Keratinocyte (primary cell): ENCODE results near the gene TXNDC2. TPM values are rescaled to one million over a fixed set of nuclear protein-coding genes. Genes with fewer than 3 reads are reported as not detected.

Source experiments
- DNase-seq: peaks from one replicate; pipeline ENCODE4 v3.0.0-alpha.2; 2011; ENCODE audit warnings: low read depth, missing footprints, low spot score
- FAIRE-seq: peaks from 2 replicates; lab custom pipeline; 2011; peaks lifted over from hg19 to GRCh38; lab: Jason Lieb, UNC
- H2AFZ ChIP-seq: 2 replicates; pipeline ENCODE4 v1.6.0; 2012; ENCODE audit warnings: low read length, control low read depth, inconsistent platforms; ENCODE audit not compliant: control insufficient read depth
- H3K27ac ChIP-seq: 2 replicates; pipeline ENCODE4 v1.5.1; 2011; ENCODE audit warnings: low read length; ENCODE audit not compliant: control insufficient read depth, insufficient read depth
- H3K27me3 ChIP-seq: 3 replicates; pipeline ENCODE4 v1.6.0; 2011; ENCODE audit warnings: low read length; ENCODE audit not compliant: control insufficient read depth, insufficient read depth; ENCODE audit errors: extremely low read depth
- H3K36me3 ChIP-seq, 2 experiments: 2 replicates in 1 of 2; 3 replicates in 1 of 2; pipeline ENCODE4 v1.5.1; 2011; ENCODE audit warnings: low read length in 2 of 2, mild to moderate bottlenecking in 1 of 2; ENCODE audit not compliant: control insufficient read depth in 2 of 2, insufficient read depth in 2 of 2; ENCODE audit errors: extremely low read depth in 1 of 2
- H3K4me1 ChIP-seq: 3 replicates; pipeline ENCODE4 v1.5.1; 2011; ENCODE audit warnings: low read length; ENCODE audit not compliant: control insufficient read depth, insufficient read depth; ENCODE audit errors: extremely low read depth
- H3K4me2 ChIP-seq: 3 replicates; pipeline ENCODE4 v1.6.0; 2011; ENCODE audit warnings: low read depth, low read length; ENCODE audit not compliant: control insufficient read depth, insufficient read depth; ENCODE audit errors: extremely low read depth
- H3K4me3 ChIP-seq, 3 experiments: fragments of 200-600 bp in 1 of 3; sonication (generic) in 1 of 3; 2 replicates in 2 of 3; 3 replicates in 1 of 3; pipeline ENCODE4 v1.5.1; 2011 to 2016; ENCODE audit warnings: low read length in 3 of 3, mild to moderate bottlenecking in 3 of 3, control low read depth in 2 of 3, inconsistent platforms in 1 of 3, low read depth in 1 of 3, mixed read lengths in 1 of 3, mixed run types in 1 of 3, moderate library complexity in 1 of 3; ENCODE audit not compliant: control insufficient read depth in 2 of 3, insufficient read depth in 2 of 3; ENCODE audit errors: extremely low read depth in 1 of 3
- H3K79me2 ChIP-seq: 2 replicates; pipeline ENCODE4 v1.6.0; 2012; ENCODE audit warnings: low read length; ENCODE audit not compliant: control insufficient read depth, insufficient read depth
- H3K9ac ChIP-seq: 3 replicates; pipeline ENCODE4 v1.6.0; 2011; ENCODE audit warnings: low read length; ENCODE audit not compliant: control insufficient read depth, insufficient read depth; ENCODE audit errors: extremely low read depth
- H3K9me1 ChIP-seq: 3 replicates; pipeline ENCODE4 v1.6.0; 2011; ENCODE audit warnings: low read length; ENCODE audit not compliant: control insufficient read depth, insufficient read depth; ENCODE audit errors: extremely low read depth
- H3K9me3 ChIP-seq: 2 replicates; pipeline ENCODE4 v1.5.1; 2012; ENCODE audit warnings: low read depth, low read length; ENCODE audit not compliant: control insufficient read depth
- H4K20me1 ChIP-seq: 3 replicates; pipeline ENCODE4 v1.6.0; 2011; ENCODE audit warnings: low read length; ENCODE audit not compliant: control insufficient read depth, insufficient read depth; ENCODE audit errors: extremely low read depth
- EZH2 ChIP-seq: IDR thresholded peaks from one replicate; pipeline ENCODE4 v1.6.1; 2012; ENCODE audit warnings: inconsistent platforms, mild to moderate bottlenecking, low read length, moderate library complexity
- dilution Hi-C: fragments of 300-500 bp; cut with MboI; formaldehyde crosslinking; loops from one replicate; pipeline ENCODE4 v1.7.0; 2020; ENCODE audit warnings: low sequenced_read_pairs; ENCODE audit not compliant: extremely low pct_ligation_motif_present
- polyA plus RNA-seq, 5 experiments: library from polyadenylated mRNA; depleted of rRNA in 3 of 5; stranded (reverse) in 3 of 5; stranded (forward) in 1 of 5; unstranded in 1 of 5; fragments of >200 nt; gene quantifications; 1 replicate in 1 of 5; 2 replicates in 3 of 5; 3 replicates in 1 of 5; pipeline versions ENCODE4 v1.2.1 to v1.2.3, GENCODE V29; 2011 to 2012; ENCODE audit warnings: missing spikeins in 2 of 5, low read depth in 1 of 5, low replicate concordance in 1 of 5
- TF ChIP-seq, protein P1 (sequence below), 3 experiments: IDR thresholded peaks in 1 of 3; conservative IDR thresholded peaks in 1 of 3; optimal IDR thresholded peaks in 1 of 3; 2 replicates in 2 of 3; 3 replicates in 1 of 3; pipeline versions ENCODE3 to v1.5.1; 2011; ENCODE audit warnings: low read length in 3 of 3, mild to moderate bottlenecking in 3 of 3, moderate library complexity in 2 of 3, control low read depth in 1 of 3, inconsistent platforms in 1 of 3; ENCODE audit not compliant: insufficient read depth in 2 of 3; ENCODE audit errors: extremely low read depth in 1 of 3

Gene TXNDC2
- polyA plus RNA-seq, 1 donor (not counting 4 experiments of a cell fraction or from before 2014, with no cell fraction given): not detected

DNA sequence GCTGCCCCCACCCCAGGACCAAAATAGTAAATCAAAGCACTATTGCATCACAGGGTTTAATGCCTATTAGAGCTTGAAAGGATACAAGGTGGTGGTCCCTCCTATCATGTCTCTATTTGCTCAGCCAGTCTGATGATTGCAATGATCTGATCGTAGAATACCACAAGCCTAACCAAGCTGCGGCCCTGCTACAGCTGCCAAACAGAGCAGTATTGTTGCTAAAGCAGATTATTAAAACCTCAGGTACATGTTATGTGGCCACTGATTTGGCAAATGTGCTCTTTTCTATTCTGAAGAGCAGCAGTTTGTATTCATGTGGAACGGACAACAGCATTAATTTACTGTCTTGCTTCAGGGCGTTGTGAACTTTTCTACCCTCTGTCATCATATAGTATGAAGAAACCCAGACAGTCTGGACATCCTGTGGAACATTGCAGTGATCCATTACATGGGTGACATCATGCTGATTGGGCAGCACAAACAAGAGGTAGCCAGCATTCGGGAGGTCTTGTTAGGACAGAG, 19.7 kb downstream of the TXNDC2 start:
- Histone ChIP-seq H3K9me1 (no peaks in the 10 kb centered on the region), H3K4me2 (no peak overlapping the region), H3K27me3 (no peaks in the 10 kb centered on the region), H3K9ac (no peak overlapping the region), H3K9me3 (no peaks in the 10 kb centered on the region), H3K4me1 (no peaks in the 10 kb centered on the region), H3K4me3 (no peak overlapping the region), H3K27ac (no peak overlapping the region), H3K36me3 (no peaks in the 10 kb centered on the region), H2AFZ (no peak overlapping the region), H3K79me2 (no peaks in the 10 kb centered on the region), H4K20me1 (no peaks in the 10 kb centered on the region)
- FAIRE-seq (peak; percentile 26), DNase-seq (no peak)
- dilution Hi-C loops: no loop called here
- no peak for TF ChIP-seq EZH2
- TF ChIP-seq, protein P1, sequence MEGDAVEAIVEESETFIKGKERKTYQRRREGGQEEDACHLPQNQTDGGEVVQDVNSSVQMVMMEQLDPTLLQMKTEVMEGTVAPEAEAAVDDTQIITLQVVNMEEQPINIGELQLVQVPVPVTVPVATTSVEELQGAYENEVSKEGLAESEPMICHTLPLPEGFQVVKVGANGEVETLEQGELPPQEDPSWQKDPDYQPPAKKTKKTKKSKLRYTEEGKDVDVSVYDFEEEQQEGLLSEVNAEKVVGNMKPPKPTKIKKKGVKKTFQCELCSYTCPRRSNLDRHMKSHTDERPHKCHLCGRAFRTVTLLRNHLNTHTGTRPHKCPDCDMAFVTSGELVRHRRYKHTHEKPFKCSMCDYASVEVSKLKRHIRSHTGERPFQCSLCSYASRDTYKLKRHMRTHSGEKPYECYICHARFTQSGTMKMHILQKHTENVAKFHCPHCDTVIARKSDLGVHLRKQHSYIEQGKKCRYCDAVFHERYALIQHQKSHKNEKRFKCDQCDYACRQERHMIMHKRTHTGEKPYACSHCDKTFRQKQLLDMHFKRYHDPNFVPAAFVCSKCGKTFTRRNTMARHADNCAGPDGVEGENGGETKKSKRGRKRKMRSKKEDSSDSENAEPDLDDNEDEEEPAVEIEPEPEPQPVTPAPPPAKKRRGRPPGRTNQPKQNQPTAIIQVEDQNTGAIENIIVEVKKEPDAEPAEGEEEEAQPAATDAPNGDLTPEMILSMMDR (optimal IDR thresholded peaks at IDR 0.05 in 1 of 3, IDR thresholded peaks at IDR 0.05 in 1 of 3, conservative IDR thresholded peaks at IDR 0.05 in 1 of 3; ENCODE audit: extremely low read depth in 1 of 3, insufficient read depth in 2 of 3, low read length in 3 of 3): no peak

DNA sequence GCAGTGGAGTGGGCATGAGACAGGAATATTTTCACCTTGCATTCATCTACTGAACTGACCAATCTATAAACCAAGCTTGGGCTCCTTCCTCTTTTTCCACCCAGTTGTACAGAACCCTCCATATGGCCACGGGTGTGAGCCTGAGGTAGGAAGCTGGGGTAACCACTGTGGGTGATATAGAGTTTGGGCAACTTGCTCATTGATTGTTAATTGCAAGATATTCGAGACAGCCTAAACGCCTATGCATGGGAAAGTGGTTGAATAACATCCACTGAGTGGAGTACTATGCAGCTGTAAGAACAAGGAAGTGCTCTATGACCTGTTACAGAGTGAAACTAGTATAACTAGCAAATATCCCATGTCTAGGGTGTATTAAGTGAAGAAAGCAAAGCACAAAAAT, 20.7 kb downstream of the TXNDC2 start:
- dilution Hi-C loops: no loop called here
- Histone ChIP-seq H3K4me2 (no peak overlapping the region), H3K27ac (no peak overlapping the region), H2AFZ (no peak overlapping the region), H3K27me3 (no peaks in the 10 kb centered on the region), H3K79me2 (no peaks in the 10 kb centered on the region), H3K36me3 (no peaks in the 10 kb centered on the region), H4K20me1 (no peaks in the 10 kb centered on the region), H3K4me1 (no peaks in the 10 kb centered on the region), H3K9ac (no peak overlapping the region), H3K9me3 (no peaks in the 10 kb centered on the region), H3K9me1 (no peaks in the 10 kb centered on the region), H3K4me3 (no peak overlapping the region)
- FAIRE-seq: no peak
- TF ChIP-seq EZH2: no peak
- TF ChIP-seq, protein P1 (optimal IDR thresholded peaks at IDR 0.05 in 1 of 3, IDR thresholded peaks at IDR 0.05 in 1 of 3, conservative IDR thresholded peaks at IDR 0.05 in 1 of 3; ENCODE audit: extremely low read depth in 1 of 3, insufficient read depth in 2 of 3, low read length in 3 of 3): no peak
- no peak for DNase-seq
